Hepatocyte (in vitro differentiated cells): Measurements from ENCODE around the gene TRAPPC11. TPM values are rescaled to one million over a fixed set of nuclear protein-coding genes. Genes with fewer than 3 reads are reported as not detected.

Experiments
- DNase-seq: peaks from one replicate; pipeline ENCODE4 v3.0.0-alpha.2; 2016; ENCODE audit warnings: low spot score
- H2AFZ ChIP-seq: fragments of 200-600 bp; sonication (generic); 2 replicates; pipeline ENCODE4 v1.6.0; 2016; ENCODE audit warnings: antibody characterized with exemption, mild to moderate bottlenecking
- H3K27ac ChIP-seq: fragments of 200-600 bp; sonication (generic); 2 replicates; pipeline ENCODE4 v1.5.1; 2016; ENCODE audit warnings: mild to moderate bottlenecking
- H3K27me3 ChIP-seq: fragments of 200-600 bp; sonication (generic); 2 replicates; pipeline ENCODE4 v1.6.1; 2016
- H3K36me3 ChIP-seq: fragments of 200-600 bp; sonication (generic); replicated peaks from 2 replicates; pipeline ENCODE4 v1.5.1; 2016; ENCODE audit warnings: low read depth; ENCODE audit not compliant: insufficient read depth
- H3K4me1 ChIP-seq: fragments of 200-600 bp; sonication (generic); 2 replicates; pipeline ENCODE4 v1.5.1; 2016; ENCODE audit warnings: mild to moderate bottlenecking, moderate library complexity; ENCODE audit not compliant: insufficient read depth
- H3K4me2 ChIP-seq: fragments of 200-600 bp; sonication (generic); 2 replicates; pipeline ENCODE4 v1.6.0; 2016
- H3K4me3 ChIP-seq: fragments of 200-600 bp; sonication (generic); 2 replicates; pipeline ENCODE4 v1.5.1; 2016; ENCODE audit warnings: mild to moderate bottlenecking
- H3K79me2 ChIP-seq: fragments of 200-600 bp; sonication (generic); 2 replicates; pipeline ENCODE4 v1.6.0; 2017; ENCODE audit warnings: mild to moderate bottlenecking
- H3K9me2 ChIP-seq: fragments of 200-600 bp; sonication (generic); replicated peaks from 2 replicates; pipeline ENCODE4 v1.6.0; 2017; ENCODE audit warnings: mild to moderate bottlenecking; ENCODE audit not compliant: insufficient read depth
- H3K9me3 ChIP-seq: fragments of 200-600 bp; sonication (generic); 2 replicates; pipeline ENCODE4 v1.5.1; 2016; ENCODE audit warnings: low read depth, mild to moderate bottlenecking
- H4K20me1 ChIP-seq: fragments of 200-600 bp; sonication (generic); 2 replicates; pipeline ENCODE4 v1.6.0; 2016; ENCODE audit warnings: mild to moderate bottlenecking; ENCODE audit not compliant: insufficient read depth, poor library complexity, severe bottlenecking
- EZH2 ChIP-seq: fragments of 200-600 bp; sonication (generic); IDR thresholded peaks from 2 replicates; pipeline ENCODE4 v1.6.1; 2016; ENCODE audit warnings: antibody characterized with exemption, mild to moderate bottlenecking, borderline replicate concordance
- EZH2phosphoT487 ChIP-seq: fragments of 200-600 bp; sonication (generic); IDR thresholded peaks from one replicate; pipeline ENCODE4 v1.6.1; 2018; ENCODE audit warnings: antibody characterized with exemption, mild to moderate bottlenecking, low read depth, moderate library complexity; ENCODE audit not compliant: unreplicated experiment, severe bottlenecking
- WGBS: methylation state at CpG from one replicate; pipeline ENCODE4 v1.1.6; 2016; ENCODE audit warnings: low lambda C conversion rate; ENCODE audit errors: missing lambda C conversion rate; 5-methylcytosine and 5-hydroxymethylcytosine counted together
- polyA plus RNA-seq: library from polyadenylated mRNA; unstranded; fragments of >200 nt; fragmentation: Nextera tagmentation; extraction: Ambion mirVana; gene quantifications from 2 replicates; pipeline ENCODE4 v1.2.1, GENCODE V29; 2016
- total RNA-seq: library from RNA; depleted of rRNA; stranded (reverse); fragments of >200 nt; gene quantifications from 2 replicates; pipeline ENCODE4 v1.2.3, GENCODE V29; 2014
- TF ChIP-seq, protein P1 (sequence below): fragments of 200-600 bp; sonication (generic); IDR thresholded peaks from 2 replicates; pipeline ENCODE4 v1.5.1; 2016; ENCODE audit warnings: antibody characterized with exemption, mild to moderate bottlenecking; ENCODE audit not compliant: poor library complexity

TRAPPC11 gene
- total and polyA plus RNA-seq, 2 experiments from 2014 or later: 13.8 to 29.0 TPM

DNA sequence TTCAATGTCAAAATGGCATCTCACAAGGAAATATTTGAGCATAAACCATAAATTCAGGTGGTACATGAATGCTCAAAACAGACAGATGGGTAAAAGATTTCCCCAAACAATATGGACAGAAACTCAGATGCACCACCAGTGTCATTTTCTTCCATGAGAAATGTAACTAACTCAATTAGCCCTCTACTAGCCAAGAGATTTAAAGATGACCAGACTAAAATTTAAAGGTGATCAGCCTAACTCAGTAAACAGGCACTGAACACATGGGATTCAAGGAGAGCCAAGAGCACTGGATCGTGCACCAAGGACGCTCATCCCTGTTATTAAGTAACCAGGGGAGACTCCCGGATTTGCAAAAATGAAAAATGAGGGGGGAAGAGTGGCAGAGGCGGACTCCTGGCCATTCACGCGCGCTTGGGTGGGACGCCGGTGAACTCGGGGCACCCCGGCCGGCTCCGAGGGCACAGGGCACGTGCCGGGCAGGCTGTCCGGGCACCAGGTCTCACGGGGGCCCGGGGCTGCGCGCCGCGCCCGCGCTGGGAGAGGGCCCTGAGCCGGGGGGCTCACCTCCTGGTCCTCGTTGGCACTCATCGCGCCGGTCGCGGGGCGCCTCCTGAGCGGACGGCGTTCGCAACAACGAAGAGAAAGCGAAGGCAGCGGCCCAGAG is 598 bp upstream of the TRAPPC11 start:
- peaks cover 60% of the 10 kb centered on the region for H3K79me2 ChIP-seq

DNA sequence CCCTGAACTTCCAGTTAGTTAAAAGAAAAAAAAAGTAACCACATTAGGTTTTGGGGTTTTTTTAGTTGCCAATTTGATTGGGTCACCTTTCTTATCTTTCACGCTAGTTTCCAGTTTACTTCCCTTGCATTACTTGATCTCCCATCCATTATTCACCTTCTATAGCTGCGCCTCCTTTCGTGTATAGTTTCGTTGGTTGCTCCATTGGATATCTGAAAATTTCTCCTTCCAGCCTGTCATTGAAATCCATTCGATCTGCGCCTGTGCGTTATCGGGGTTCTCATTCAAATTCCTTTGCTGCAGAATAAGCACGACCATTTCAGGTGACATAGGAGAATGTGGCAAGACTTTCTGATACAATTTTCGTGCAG is 764 bp downstream of the TRAPPC11 start:
- peak overlapping the region; percentile 99 for H3K27ac ChIP-seq
- 17% methylated on average over 10 of the region's 10 CpGs for WGBS
- H3K4me2 ChIP-seq: peak overlapping the region; percentile 88
- H3K79me2 ChIP-seq: peaks cover 64% of the 10 kb centered on the region
- peak overlapping the region; percentile 77 for H2AFZ ChIP-seq
- DNase-seq: peak; percentile 13
- no peaks in the 10 kb centered on the region for H3K36me3 ChIP-seq
- TF ChIP-seq, protein P1, sequence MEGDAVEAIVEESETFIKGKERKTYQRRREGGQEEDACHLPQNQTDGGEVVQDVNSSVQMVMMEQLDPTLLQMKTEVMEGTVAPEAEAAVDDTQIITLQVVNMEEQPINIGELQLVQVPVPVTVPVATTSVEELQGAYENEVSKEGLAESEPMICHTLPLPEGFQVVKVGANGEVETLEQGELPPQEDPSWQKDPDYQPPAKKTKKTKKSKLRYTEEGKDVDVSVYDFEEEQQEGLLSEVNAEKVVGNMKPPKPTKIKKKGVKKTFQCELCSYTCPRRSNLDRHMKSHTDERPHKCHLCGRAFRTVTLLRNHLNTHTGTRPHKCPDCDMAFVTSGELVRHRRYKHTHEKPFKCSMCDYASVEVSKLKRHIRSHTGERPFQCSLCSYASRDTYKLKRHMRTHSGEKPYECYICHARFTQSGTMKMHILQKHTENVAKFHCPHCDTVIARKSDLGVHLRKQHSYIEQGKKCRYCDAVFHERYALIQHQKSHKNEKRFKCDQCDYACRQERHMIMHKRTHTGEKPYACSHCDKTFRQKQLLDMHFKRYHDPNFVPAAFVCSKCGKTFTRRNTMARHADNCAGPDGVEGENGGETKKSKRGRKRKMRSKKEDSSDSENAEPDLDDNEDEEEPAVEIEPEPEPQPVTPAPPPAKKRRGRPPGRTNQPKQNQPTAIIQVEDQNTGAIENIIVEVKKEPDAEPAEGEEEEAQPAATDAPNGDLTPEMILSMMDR: no peak
- TF ChIP-seq EZH2 (no peak), EZH2phosphoT487 (no peak)
- H3K9me3 ChIP-seq: no peaks in the 10 kb centered on the region
- peak overlapping the region; percentile 84 for H3K4me3 ChIP-seq
- peaks cover 10% of the 10 kb centered on the region for H3K4me1 ChIP-seq
- no peaks in the 10 kb centered on the region for H3K9me2 ChIP-seq
- H4K20me1 ChIP-seq: no peaks in the 10 kb centered on the region
- no peaks in the 10 kb centered on the region for H3K27me3 ChIP-seq

More for the DNA sequence above, 598 bp upstream of the TRAPPC11 start:
- H3K9me2 ChIP-seq: no peaks in the 10 kb centered on the region
- TF ChIP-seq, protein P1: peak; percentile 6
- TF ChIP-seq EZH2phosphoT487: no peak
- no peak for TF ChIP-seq EZH2
- WGBS: 3% methylated on average over 29 of the region's 39 CpGs
- no peaks in the 10 kb centered on the region for H3K27me3 ChIP-seq
- H3K27ac ChIP-seq: peak overlapping the region; percentile 99
- peak; percentile 39 for DNase-seq
- peak overlapping the region; percentile 92 for H3K4me3 ChIP-seq
- peak overlapping the region; percentile 90 for H2AFZ ChIP-seq
- peak overlapping the region; percentile 90 for H3K4me2 ChIP-seq
- no peaks in the 10 kb centered on the region for H3K36me3 ChIP-seq
- H3K4me1 ChIP-seq: peaks cover 10% of the 10 kb centered on the region
- no peaks in the 10 kb centered on the region for H4K20me1 ChIP-seq
- no peaks in the 10 kb centered on the region for H3K9me3 ChIP-seq

DNA sequence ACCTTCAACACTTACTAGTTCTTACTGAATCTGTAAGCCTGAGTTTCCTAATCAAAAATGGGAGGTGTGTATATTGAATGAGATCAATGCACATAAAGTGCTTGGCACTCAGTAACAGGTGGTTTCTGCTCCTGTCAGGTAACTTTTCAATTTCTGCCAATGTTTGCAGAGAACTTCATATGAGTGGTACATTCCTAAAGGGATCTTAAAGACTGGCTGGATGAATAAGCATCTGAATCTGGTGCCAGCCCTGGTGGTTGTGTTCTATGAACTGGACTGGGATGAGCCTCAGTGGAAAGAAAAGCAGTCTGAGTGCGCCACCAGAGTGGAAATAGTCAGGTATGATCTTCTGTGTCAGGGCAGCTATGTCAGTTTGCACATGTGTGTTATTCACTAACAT is 7.0 kb downstream of the TRAPPC11 start:
- 100% methylated on average over 1 of the region's 1 CpG for WGBS
- no peaks in the 10 kb centered on the region for H3K9me2 ChIP-seq
- no peak overlapping the region for H3K4me2 ChIP-seq
- TF ChIP-seq EZH2: no peak
- TF ChIP-seq, protein P1: no peak
- no peak for TF ChIP-seq EZH2phosphoT487
- H3K27me3 ChIP-seq: no peaks in the 10 kb centered on the region
- H3K4me1 ChIP-seq: no peaks in the 10 kb centered on the region
- DNase-seq: no peak
- no peak overlapping the region for H2AFZ ChIP-seq
- no peak overlapping the region for H3K27ac ChIP-seq
- peaks cover 26% of the 10 kb centered on the region for H3K79me2 ChIP-seq
- H3K9me3 ChIP-seq: no peaks in the 10 kb centered on the region
- no peak overlapping the region for H3K4me3 ChIP-seq
- H3K36me3 ChIP-seq: no peaks in the 10 kb centered on the region
- no peaks in the 10 kb centered on the region for H4K20me1 ChIP-seq
